Smooth muscle cell (in vitro differentiated cells): ENCODE measurements around the gene COL5A1. TPM values are rescaled to one million over a fixed set of nuclear protein-coding genes. Genes with fewer than 3 reads are reported as not detected.

Experiments
- DNase-seq: peaks from one replicate; lab custom pipeline; 2025; ENCODE audit not compliant: unreplicated experiment; lab: John Stamatoyannopoulos, UW
- H2AFZ ChIP-seq: fragments of 200-600 bp; sonication (generic); 2 replicates; pipeline ENCODE4 v1.6.0; 2016; ENCODE audit warnings: antibody characterized with exemption, low read depth, mild to moderate bottlenecking
- H3F3A ChIP-seq: fragments of 200-600 bp; sonication (generic); 2 replicates; pipeline ENCODE4 v1.6.0; 2017; ENCODE audit warnings: antibody characterized with exemption, low read depth
- H3K27ac ChIP-seq: fragments of 200-600 bp; sonication (generic); 2 replicates; pipeline ENCODE4 v1.5.1; 2016; ENCODE audit warnings: low read depth, mild to moderate bottlenecking
- H3K27me3 ChIP-seq: fragments of 200-600 bp; sonication (generic); 2 replicates; pipeline ENCODE4 v1.6.1; 2016; ENCODE audit warnings: low read depth, mild to moderate bottlenecking
- H3K36me3 ChIP-seq: fragments of 200-600 bp; sonication (generic); 2 replicates; pipeline ENCODE4 v1.5.1; 2016; ENCODE audit warnings: low read depth
- H3K4me1 ChIP-seq: fragments of 200-600 bp; sonication (generic); 2 replicates; pipeline ENCODE4 v1.5.1; 2016; ENCODE audit warnings: low read depth
- H3K4me2 ChIP-seq: fragments of 200-600 bp; sonication (generic); 2 replicates; pipeline ENCODE4 v1.6.0; 2016; ENCODE audit warnings: mild to moderate bottlenecking
- H3K4me3 ChIP-seq: fragments of 200-600 bp; sonication (generic); 2 replicates; pipeline ENCODE4 v1.5.1; 2016; ENCODE audit warnings: mild to moderate bottlenecking
- H3K79me2 ChIP-seq: fragments of 200-600 bp; sonication (generic); 2 replicates; pipeline ENCODE4 v1.6.0; 2016; ENCODE audit warnings: low read depth, mild to moderate bottlenecking
- H3K9ac ChIP-seq: fragments of 200-600 bp; sonication (generic); 2 replicates; pipeline ENCODE4 v1.6.0; 2016; ENCODE audit warnings: low read depth
- H3K9me3 ChIP-seq: fragments of 200-600 bp; sonication (generic); replicated peaks from 2 replicates; pipeline ENCODE4 v1.5.1; 2016; ENCODE audit warnings: low read depth
- H4K20me1 ChIP-seq: fragments of 200-600 bp; sonication (generic); 2 replicates; pipeline ENCODE4 v1.6.0; 2016; ENCODE audit warnings: low read depth
- CTCF ChIP-seq: fragments of 200-600 bp; sonication (generic); IDR thresholded peaks from 2 replicates; pipeline ENCODE4 v1.5.1; 2017; ENCODE audit warnings: borderline replicate concordance, mild to moderate bottlenecking, antibody characterized with exemption; ENCODE audit not compliant: insufficient read depth, poor library complexity, severe bottlenecking
- WGBS: methylation state at CpG from one replicate; pipeline ENCODE4 v1.1.7; 2016; ENCODE audit warnings: low lambda C conversion rate; 5-methylcytosine and 5-hydroxymethylcytosine counted together
- polyA plus RNA-seq: library from polyadenylated mRNA; unstranded; fragments of >200 nt; fragmentation: Nextera tagmentation; extraction: Ambion mirVana; gene quantifications from 2 replicates; pipeline ENCODE4 v1.2.1, GENCODE V29; 2016
- total RNA-seq: library from RNA; depleted of rRNA; stranded (reverse); fragments of >200 nt; gene quantifications from 2 replicates; pipeline ENCODE4 v1.2.3, GENCODE V29; 2014

The COL5A1 gene
- total and polyA plus RNA-seq, 2 experiments from 2014 or later, result 1,084 to 1,443 TPM

GRCh38 chr9:134870301-134870694, 228.7 kb downstream of the COL5A1 start:
- Histone ChIP-seq H3F3A (no peaks in the 10 kb centered on the region), H3K9me3 (no peaks in the 10 kb centered on the region), H2AFZ (no peak overlapping the region), H3K4me1 (no peaks in the 10 kb centered on the region), H4K20me1 (no peaks in the 10 kb centered on the region), H3K4me2 (no peak overlapping the region), H3K27ac (no peak overlapping the region), H3K79me2 (no peaks in the 10 kb centered on the region), H3K27me3 (no peaks in the 10 kb centered on the region), H3K9ac (no peak overlapping the region), H3K4me3 (no peak overlapping the region), H3K36me3 (no peaks in the 10 kb centered on the region)
- WGBS, result 90% methylated on average over 11 of the region's 11 CpGs
- no peak for TF ChIP-seq CTCF
- DNase-seq, result no peak

- Histone ChIP-seq H3K4me2 (no peak overlapping the region), H3F3A (no peaks in the 10 kb centered on the region), H3K27ac (no peak overlapping the region), H3K4me3 (no peak overlapping the region), H3K27me3 (no peaks in the 10 kb centered on the region), H3K36me3 (no peaks in the 10 kb centered on the region), H3K9ac (no peak overlapping the region), H2AFZ (no peak overlapping the region), H3K79me2 (no peaks in the 10 kb centered on the region), H4K20me1 (no peaks in the 10 kb centered on the region), H3K9me3 (no peaks in the 10 kb centered on the region), H3K4me1 (no peaks in the 10 kb centered on the region)
- WGBS, result 91% methylated on average over 29 of the region's 30 CpGs
- no peak for TF ChIP-seq CTCF
- DNase-seq, result no peak
These were observed 229.4 kb downstream of the COL5A1 start for GRCh38 chr9:134870746-134871662.

GRCh38 chr9:134871697-134872340, 230.2 kb downstream of the COL5A1 start:
- WGBS, result 89% methylated on average over 16 of the region's 16 CpGs
- no peak for TF ChIP-seq CTCF

More at GRCh38 chr9:134871697-134872340, 230.2 kb downstream of the COL5A1 start:
- H3K4me3 ChIP-seq, result no peak overlapping the region
- no peak overlapping the region for H2AFZ ChIP-seq
- H3K79me2 ChIP-seq, result no peaks in the 10 kb centered on the region
- H3F3A ChIP-seq, result no peaks in the 10 kb centered on the region
- no peaks in the 10 kb centered on the region for H3K9me3 ChIP-seq
- no peaks in the 10 kb centered on the region for H3K4me1 ChIP-seq
- peaks cover 2% of the 10 kb centered on the region for H3K27me3 ChIP-seq
- no peak overlapping the region for H3K27ac ChIP-seq
- no peak for DNase-seq
- no peaks in the 10 kb centered on the region for H4K20me1 ChIP-seq
- H3K36me3 ChIP-seq, result no peaks in the 10 kb centered on the region
- no peak overlapping the region for H3K4me2 ChIP-seq
- H3K9ac ChIP-seq, result no peak overlapping the region
